Esophagus squamous epithelium (tissue), 5 donors: ENCODE results near the gene RBFOX1. TPM values are rescaled to one million over a fixed set of nuclear protein-coding genes. Genes with fewer than 3 reads are reported as not detected.

Experiments used
- DNase-seq: peaks from one replicate; lab custom pipeline; 2025; lab: John Stamatoyannopoulos, UW
- H3K27ac ChIP-seq, 4 donors: fragments of 200-600 bp; sonication (generic); one replicate each; pipeline ENCODE4 v1.5.1; 2016 to 2019; ENCODE audit warnings: mild to moderate bottlenecking in 1 of 4
- H3K27me3 ChIP-seq, 4 donors: fragments of 200-600 bp; sonication (generic); 1 replicate in 3 of 4; 2 replicates in 1 of 4; pipeline versions ENCODE4 v1.5.1 to v1.6.0; 2017 to 2021; ENCODE audit warnings: antibody characterized with exemption in 1 of 4
- H3K36me3 ChIP-seq, 3 donors: fragments of 200-600 bp; sonication (generic); one replicate each; pipeline ENCODE4 v1.5.1; 2016 to 2019
- H3K4me1 ChIP-seq, 3 donors: fragments of 200-600 bp; sonication (generic); one replicate each; pipeline ENCODE4 v1.5.1; 2017 to 2019
- H3K4me3 ChIP-seq, 4 donors: fragments of 200-600 bp; sonication (generic); 1 replicate in 3 of 4; 2 replicates in 1 of 4; pipeline ENCODE4 v1.5.1; 2016 to 2019; ENCODE audit warnings: mild to moderate bottlenecking in 2 of 4, moderate library complexity in 1 of 4
- H3K9me3 ChIP-seq, 3 donors: fragments of 200-600 bp; sonication (generic); one replicate each; pipeline ENCODE4 v1.5.1; 2016 to 2019
- CTCF ChIP-seq, 6 experiments: fragments of 450-650 bp in 4 of 6; fragments of 200-600 bp in 2 of 6; sonication (generic) in 2 of 6; IDR thresholded peaks; one replicate each; pipeline ENCODE4 v1.5.1; 2016 to 2019; ENCODE audit warnings: antibody characterized with exemption in 6 of 6, mild to moderate bottlenecking in 4 of 6, moderate library complexity in 4 of 6
- POLR2A ChIP-seq, 4 donors: fragments of 450-650 bp; IDR thresholded peaks; one replicate each; pipeline ENCODE4 v1.6.1; 2017; ENCODE audit warnings: antibody characterized with exemption in 4 of 4, mild to moderate bottlenecking in 4 of 4, moderate library complexity in 3 of 4
- WGBS, 2 donors: methylation state at CpG; one replicate each; pipeline ENCODE4 v1.1.5; 2018; 5-methylcytosine and 5-hydroxymethylcytosine counted together
- intact Hi-C: fragments of 100-400 bp; cut with DNase I; formaldehyde crosslinking; loops from one replicate; pipeline ENCODE4 v1.15.0; 2022
- total RNA-seq, 4 donors: library from RNA; depleted of rRNA; stranded (reverse); fragments of >200 nt; gene quantifications; one replicate each; pipeline ENCODE4 v1.1.0, GENCODE V29; 2016
- donor health status: DM: yes; HTN: yes; CAD: no.

RBFOX1 gene
- total RNA-seq, 4 donors from 2014 or later, result not detected

- Histone ChIP-seq H3K4me1 (no peaks in the 10 kb centered on the region), H3K27me3 (no peaks in the 10 kb centered on the region), H3K27ac (no peak overlapping the region), H3K36me3 (no peaks in the 10 kb centered on the region), H3K9me3 (no peaks in the 10 kb centered on the region), H3K4me3 (no peak overlapping the region)
- intact Hi-C loops, result no loop called here
- 76 to 79% methylated on average over 8 of the region's 8 CpGs for WGBS, 2 donors
- no peak for DNase-seq
- no peak for TF ChIP-seq CTCF (IDR thresholded peaks at IDR 0.05)
These were observed 246.8 kb downstream of the RBFOX1 start for GRCh38 chr16:7579454-7579853.

- H3K27ac ChIP-seq, result no peak overlapping the region
- no peaks in the 10 kb centered on the region for H3K4me1 ChIP-seq
- intact Hi-C loops, result no loop called here
- no peak for DNase-seq
- no peaks in the 10 kb centered on the region for H3K27me3 ChIP-seq
- no peaks in the 10 kb centered on the region for H3K36me3 ChIP-seq
- WGBS, 2 donors, result 59 to 84% methylated on average over 5 to 6 of the region's 6 CpGs
- TF ChIP-seq CTCF (IDR thresholded peaks at IDR 0.05), result no peak
- no peak overlapping the region for H3K4me3 ChIP-seq
- H3K9me3 ChIP-seq, result no peaks in the 10 kb centered on the region
These were observed 248.5 kb downstream of the RBFOX1 start for GRCh38 chr16:7581175-7581574.

- intact Hi-C loops, result no loop called here
- H3K9me3 ChIP-seq, result no peaks in the 10 kb centered on the region
- no peaks in the 10 kb centered on the region for H3K36me3 ChIP-seq
- H3K4me3 ChIP-seq, result no peak overlapping the region
- WGBS, 2 donors, result 74 to 77% methylated on average over 4 of the region's 4 CpGs
- H3K27me3 ChIP-seq, result no peaks in the 10 kb centered on the region
- no peaks in the 10 kb centered on the region for H3K4me1 ChIP-seq
- no peak for DNase-seq
- H3K27ac ChIP-seq, result no peak overlapping the region
- no peak for TF ChIP-seq POLR2A (IDR thresholded peaks at IDR 0.05)
- no peak for TF ChIP-seq CTCF (IDR thresholded peaks at IDR 0.05)
These were observed 250.8 kb downstream of the RBFOX1 start for GRCh38 chr16:7583396-7583795.

- H3K9me3 ChIP-seq, result no peaks in the 10 kb centered on the region
These were observed 251.9 kb downstream of the RBFOX1 start for GRCh38 chr16:7584561-7584960.

GRCh38 chr16:7585705-7586104 is 253.1 kb downstream of the RBFOX1 start:
- intact Hi-C loops, result no loop called here
- H3K36me3 ChIP-seq, result no peaks in the 10 kb centered on the region
- no peaks in the 10 kb centered on the region for H3K27me3 ChIP-seq
- 66 to 83% methylated on average over 4 of the region's 4 CpGs for WGBS, 2 donors
- H3K9me3 ChIP-seq, result no peaks in the 10 kb centered on the region
- H3K27ac ChIP-seq, result no peak overlapping the region
- no peaks in the 10 kb centered on the region for H3K4me1 ChIP-seq
- no peak for TF ChIP-seq CTCF (IDR thresholded peaks at IDR 0.05)
- TF ChIP-seq POLR2A (IDR thresholded peaks at IDR 0.05), result no peak
- DNase-seq, result no peak
- no peak overlapping the region for H3K4me3 ChIP-seq

More at GRCh38 chr16:7584561-7584960, 251.9 kb downstream of the RBFOX1 start:
- no peak for TF ChIP-seq POLR2A (IDR thresholded peaks at IDR 0.05)
- TF ChIP-seq CTCF (IDR thresholded peaks at IDR 0.05), result no peak
- intact Hi-C loops, result no loop called here
- DNase-seq, result no peak
- Histone ChIP-seq H3K36me3 (no peaks in the 10 kb centered on the region), H3K4me1 (no peaks in the 10 kb centered on the region), H3K27me3 (no peaks in the 10 kb centered on the region), H3K4me3 (no peak overlapping the region), H3K27ac (no peak overlapping the region)
- WGBS, 2 donors, result 65 to 68% methylated on average over 6 of the region's 6 CpGs
